ENCODE results near the gene STK11.

- TF ChIP-seq, protein P1, sequence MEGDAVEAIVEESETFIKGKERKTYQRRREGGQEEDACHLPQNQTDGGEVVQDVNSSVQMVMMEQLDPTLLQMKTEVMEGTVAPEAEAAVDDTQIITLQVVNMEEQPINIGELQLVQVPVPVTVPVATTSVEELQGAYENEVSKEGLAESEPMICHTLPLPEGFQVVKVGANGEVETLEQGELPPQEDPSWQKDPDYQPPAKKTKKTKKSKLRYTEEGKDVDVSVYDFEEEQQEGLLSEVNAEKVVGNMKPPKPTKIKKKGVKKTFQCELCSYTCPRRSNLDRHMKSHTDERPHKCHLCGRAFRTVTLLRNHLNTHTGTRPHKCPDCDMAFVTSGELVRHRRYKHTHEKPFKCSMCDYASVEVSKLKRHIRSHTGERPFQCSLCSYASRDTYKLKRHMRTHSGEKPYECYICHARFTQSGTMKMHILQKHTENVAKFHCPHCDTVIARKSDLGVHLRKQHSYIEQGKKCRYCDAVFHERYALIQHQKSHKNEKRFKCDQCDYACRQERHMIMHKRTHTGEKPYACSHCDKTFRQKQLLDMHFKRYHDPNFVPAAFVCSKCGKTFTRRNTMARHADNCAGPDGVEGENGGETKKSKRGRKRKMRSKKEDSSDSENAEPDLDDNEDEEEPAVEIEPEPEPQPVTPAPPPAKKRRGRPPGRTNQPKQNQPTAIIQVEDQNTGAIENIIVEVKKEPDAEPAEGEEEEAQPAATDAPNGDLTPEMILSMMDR (IDR thresholded peaks at IDR 0.05), result no peak
- TF ChIP-seq POLR2AphosphoS5 (IDR thresholded peaks at IDR 0.05) (peak; percentile 60 to 77), EP300 (IDR thresholded peaks at IDR 0.05) (no peak)
These were observed 59.4 kb downstream of the STK11 start for GRCh38 chr19:1264801-1265614.
